Spinal cord (tissue), 10 donors: ENCODE data around the gene TEF. TPM values are rescaled to one million over a fixed set of nuclear protein-coding genes. Genes with fewer than 3 reads are reported as not detected.

Experiments
- DNase-seq, 6 donors: peaks; one replicate each; pipeline versions ENCODE4 v3.0.0 to v3.0.0-alpha.2; 2013 to 2015; ENCODE audit warnings: low spot score in 6 of 6, low read depth in 4 of 6
- H3K27ac ChIP-seq: one replicate; pipeline ENCODE4 v1.5.1; 2013; ENCODE audit warnings: low read depth, low read length, control low read depth
- H3K27me3 ChIP-seq: one replicate; pipeline ENCODE4 v1.6.1; 2013; ENCODE audit warnings: low read length; ENCODE audit not compliant: control insufficient read depth, insufficient read depth
- H3K36me3 ChIP-seq: one replicate; pipeline ENCODE4 v1.6.1; 2013; ENCODE audit warnings: low read length; ENCODE audit not compliant: control insufficient read depth, insufficient read depth
- H3K4me1 ChIP-seq: one replicate; pipeline ENCODE4 v1.6.1; 2013; ENCODE audit warnings: low read length; ENCODE audit not compliant: control insufficient read depth, insufficient read depth
- H3K4me3 ChIP-seq: one replicate; pipeline ENCODE4 v1.5.1; 2013; ENCODE audit warnings: low read depth, low read length, control low read depth
- H3K9me3 ChIP-seq: one replicate; pipeline ENCODE4 v1.6.1; 2013; ENCODE audit warnings: low read length; ENCODE audit not compliant: control insufficient read depth, insufficient read depth
- WGBS: methylation state at CpG from one replicate; pipeline ENCODE4 v1.1.5; 2013; ENCODE audit warnings: missing lambda C conversion rate; ENCODE audit not compliant: insufficient coverage; 5-methylcytosine and 5-hydroxymethylcytosine counted together
- polyA plus RNA-seq, 2 donors: library from polyadenylated mRNA; unstranded; fragments of 120-200 nt; gene quantifications; one replicate each; pipeline ENCODE4 v1.2.1, GENCODE V29; 2013; ENCODE audit not compliant: insufficient read length in 2 of 2
- small RNA-seq: library from RNA; depleted of rRNA; stranded (forward); fragments of <200 nt; gene quantifications from one replicate; pipeline ENCODE3, GENCODE V24; 2014; ENCODE audit warnings: low replicate concordance
- total RNA-seq, 2 donors: library from RNA; depleted of rRNA in 1 of 2; stranded (reverse); fragments of 120-200 nt in 1 of 2; fragments of >200 nt in 1 of 2; gene quantifications; one replicate each; pipeline versions ENCODE4 v1.2.3 to v1.2.4, GENCODE V29; 2013 to 2014
- donor health status: healthy.

TEF gene
- total and polyA plus RNA-seq, 4 donors, result 11.9 to 18.0 (median 12.9) TPM

GRCh38 chr22:41446057-41446501 lies 64.3 kb downstream of the TEF start:
- H3K27ac ChIP-seq, result peak overlapping the region; percentile 100
- peaks cover 20% of the 10 kb centered on the region for H3K36me3 ChIP-seq
- 1% methylated on average over 25 of the region's 34 CpGs for WGBS
- no peaks in the 10 kb centered on the region for H3K9me3 ChIP-seq
- no peaks in the 10 kb centered on the region for H3K27me3 ChIP-seq
- peaks cover 13% of the 10 kb centered on the region for H3K4me1 ChIP-seq
- peak in 1 of 6 donors; percentile 30 for DNase-seq
- H3K4me3 ChIP-seq, result peak overlapping the region; percentile 99

GRCh38 chr22:41446639-41447434 lies 65.1 kb downstream of the TEF start, which contains the start of gene TOB2:
Gene TOB2 (minus strand): TSS chr22:41446801. CDS start chr22:41437345, 9,456 bp downstream.
- H3K4me3 ChIP-seq, result peak within 1 kb of the TSS; percentile 99
- H3K27me3 ChIP-seq, result no peaks in the 10 kb centered on the region
- H3K27ac ChIP-seq, result peak within 1 kb of the TSS; percentile 100
- under 1% methylated on average over 85 of the region's 85 CpGs for WGBS
- peaks cover 13% of the 10 kb centered on the region for H3K4me1 ChIP-seq
- peak; percentile 79 to 98 (median 91) for DNase-seq
- peaks cover 19% of the 10 kb centered on the region for H3K36me3 ChIP-seq
- no peaks in the 10 kb centered on the region for H3K9me3 ChIP-seq

- peak overlapping the region; percentile 99 for H3K4me3 ChIP-seq
- H3K36me3 ChIP-seq, result peaks cover 19% of the 10 kb centered on the region
- under 1% methylated on average over 63 of the region's 63 CpGs for WGBS
- H3K9me3 ChIP-seq, result no peaks in the 10 kb centered on the region
- H3K27ac ChIP-seq, result peak overlapping the region; percentile 100
- H3K4me1 ChIP-seq, result peaks cover 13% of the 10 kb centered on the region
- DNase-seq, result peak; percentile 53 to 94 (median 68)
- no peaks in the 10 kb centered on the region for H3K27me3 ChIP-seq
These were observed 65.9 kb downstream of the TEF start for GRCh38 chr22:41447435-41448188.

DNA sequence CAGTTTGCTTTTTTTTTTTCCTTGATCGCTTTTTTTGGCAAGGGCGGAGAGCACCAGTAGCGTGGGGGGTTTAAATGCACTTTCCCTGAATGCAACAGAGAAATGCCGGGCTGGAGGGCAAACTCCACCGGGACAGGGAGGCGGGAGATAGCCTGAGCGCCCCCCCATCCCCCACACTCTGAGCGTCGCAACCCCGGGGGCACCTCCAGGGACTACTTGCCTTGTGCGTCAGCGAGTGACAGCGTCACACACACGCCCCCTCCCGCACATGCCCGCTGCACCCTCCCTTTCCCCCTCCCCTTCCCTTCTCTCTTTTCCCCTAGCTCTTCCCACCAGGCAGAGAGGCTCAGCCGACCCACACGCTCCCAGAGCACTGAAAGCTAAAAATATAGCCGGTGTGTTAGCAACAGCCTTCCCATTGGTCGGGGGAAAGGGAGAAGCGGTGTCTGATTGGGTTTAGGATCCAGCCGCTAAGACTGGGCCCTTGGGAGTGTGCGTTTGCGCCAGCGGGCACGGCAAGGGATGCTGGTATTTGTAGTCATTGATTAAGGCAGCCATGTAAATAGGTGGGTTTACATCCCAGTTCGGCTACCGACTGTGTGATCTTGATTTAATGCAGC lies 66.6 kb downstream of the TEF start:
- Histone ChIP-seq H3K4me3 (peak overlapping the region; percentile 99), H3K27me3 (no peaks in the 10 kb centered on the region), H3K36me3 (peaks cover 14% of the 10 kb centered on the region), H3K4me1 (peaks cover 9% of the 10 kb centered on the region), H3K27ac (peak overlapping the region; percentile 100), H3K9me3 (no peaks in the 10 kb centered on the region)
- under 1% methylated on average over 24 of the region's 28 CpGs for WGBS
- peak; percentile 99 to 100 (median 100) for DNase-seq

Small RNA genes within 50 kb of the gene (small RNA-seq; reads per million reads assigned to genes)
- not detected for gene RNU6-495P

Other genes with a start within 250 kb of the TEF start
- gene L3MBTL2, start 176.6 kb upstream of the TEF start, total RNA-seq, result 10 to 100 TPM; 17.1 to 26.1 TPM
- gene L3MBTL2, start 176.6 kb upstream of the TEF start, polyA plus RNA-seq, result 10 to 100 TPM; 30.6 to 32.2 TPM
- 10 to 100 TPM; 23.2 to 38.2 TPM for gene CHADL, start 141.0 kb upstream of the TEF start, total RNA-seq
- gene CHADL, start 141.0 kb upstream of the TEF start, polyA plus RNA-seq, result 10 to 100 TPM; 36.7 to 48.2 TPM
- 10 to 100 TPM; 29.9 to 35.2 TPM for gene RANGAP1, start 95.8 kb upstream of the TEF start, total RNA-seq
- 100 to 1,000 TPM in 1 of 2 donors, 10 to 100 TPM in 1; 90.6 to 106 TPM for gene RANGAP1, start 95.8 kb upstream of the TEF start, polyA plus RNA-seq
- 10 to 100 TPM; 41.6 to 60.3 TPM for gene ZC3H7B, start 80.4 kb upstream of the TEF start, total RNA-seq
- gene ZC3H7B, start 80.4 kb upstream of the TEF start, polyA plus RNA-seq, result 100 to 1,000 TPM; 104 to 108 TPM
- gene TOB2, start 64.9 kb downstream of the TEF start, total RNA-seq, result 10 to 100 TPM; 17.1 to 34.0 TPM
- 10 to 100 TPM; 43.7 to 45.5 TPM for gene TOB2, start 64.9 kb downstream of the TEF start, polyA plus RNA-seq
- 10 to 100 TPM; 30.0 to 48.8 TPM for gene PHF5A, start 86.8 kb downstream of the TEF start, total RNA-seq
- 10 to 100 TPM; 43.0 to 46.3 TPM for gene PHF5A, start 86.8 kb downstream of the TEF start, polyA plus RNA-seq
- gene ACO2, start 87.2 kb downstream of the TEF start, total RNA-seq, result 100 to 1,000 TPM; 101 to 113 TPM
- gene ACO2, start 87.2 kb downstream of the TEF start, polyA plus RNA-seq, result 100 to 1,000 TPM; 181 to 183 TPM
- gene POLR3H, start 162.5 kb downstream of the TEF start, total RNA-seq, result 10 to 100 TPM; 17.9 to 33.2 TPM
- gene POLR3H, start 162.5 kb downstream of the TEF start, polyA plus RNA-seq, result 10 to 100 TPM; 82.6 to 91.5 TPM
- gene CSDC2, start 179.1 kb downstream of the TEF start, total RNA-seq, result 1 to 10 TPM; 8.0 to 9.0 TPM
- gene CSDC2, start 179.1 kb downstream of the TEF start, polyA plus RNA-seq, result 10 to 100 TPM; 45.6 to 49.7 TPM
- 10 to 100 TPM; 18.5 to 18.9 TPM for gene PMM1, start 207.9 kb downstream of the TEF start, total RNA-seq
- 10 to 100 TPM; 65.6 to 67.3 TPM for gene PMM1, start 207.9 kb downstream of the TEF start, polyA plus RNA-seq
- 10 to 100 TPM; 28.4 TPM for gene DESI1, start 239.1 kb downstream of the TEF start, total RNA-seq
- gene DESI1, start 239.1 kb downstream of the TEF start, polyA plus RNA-seq, result 10 to 100 TPM; 64.1 TPM
- 100 to 1,000 TPM; 213 to 239 TPM for gene XRCC6, start 239.4 kb downstream of the TEF start, total RNA-seq
- 100 to 1,000 TPM; 219 to 221 TPM for gene XRCC6, start 239.4 kb downstream of the TEF start, polyA plus RNA-seq